Measurements from ENCODE around the gene GPC5.

The GPC5 gene

DNA sequence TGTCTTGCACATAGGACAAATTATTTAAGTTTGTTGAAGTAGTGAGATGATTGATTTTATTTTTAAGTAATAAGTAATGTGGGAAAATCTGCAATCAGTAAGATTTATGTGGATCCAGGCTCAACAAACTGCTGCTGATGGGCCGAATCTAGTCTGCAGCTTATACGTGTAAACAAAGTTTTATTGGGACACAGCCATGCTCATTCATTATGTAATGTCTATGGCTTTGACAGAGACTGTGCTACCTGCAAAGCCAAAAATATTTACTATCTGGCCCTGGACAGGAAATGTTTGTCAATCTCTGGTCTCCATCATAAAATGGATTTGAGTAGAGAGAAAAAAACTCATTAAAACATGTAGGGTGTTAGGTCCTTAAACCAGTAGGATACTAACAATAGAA is 728.0 kb downstream of the GPC5 start (continued):
- TF ChIP-seq, protein P1, sequence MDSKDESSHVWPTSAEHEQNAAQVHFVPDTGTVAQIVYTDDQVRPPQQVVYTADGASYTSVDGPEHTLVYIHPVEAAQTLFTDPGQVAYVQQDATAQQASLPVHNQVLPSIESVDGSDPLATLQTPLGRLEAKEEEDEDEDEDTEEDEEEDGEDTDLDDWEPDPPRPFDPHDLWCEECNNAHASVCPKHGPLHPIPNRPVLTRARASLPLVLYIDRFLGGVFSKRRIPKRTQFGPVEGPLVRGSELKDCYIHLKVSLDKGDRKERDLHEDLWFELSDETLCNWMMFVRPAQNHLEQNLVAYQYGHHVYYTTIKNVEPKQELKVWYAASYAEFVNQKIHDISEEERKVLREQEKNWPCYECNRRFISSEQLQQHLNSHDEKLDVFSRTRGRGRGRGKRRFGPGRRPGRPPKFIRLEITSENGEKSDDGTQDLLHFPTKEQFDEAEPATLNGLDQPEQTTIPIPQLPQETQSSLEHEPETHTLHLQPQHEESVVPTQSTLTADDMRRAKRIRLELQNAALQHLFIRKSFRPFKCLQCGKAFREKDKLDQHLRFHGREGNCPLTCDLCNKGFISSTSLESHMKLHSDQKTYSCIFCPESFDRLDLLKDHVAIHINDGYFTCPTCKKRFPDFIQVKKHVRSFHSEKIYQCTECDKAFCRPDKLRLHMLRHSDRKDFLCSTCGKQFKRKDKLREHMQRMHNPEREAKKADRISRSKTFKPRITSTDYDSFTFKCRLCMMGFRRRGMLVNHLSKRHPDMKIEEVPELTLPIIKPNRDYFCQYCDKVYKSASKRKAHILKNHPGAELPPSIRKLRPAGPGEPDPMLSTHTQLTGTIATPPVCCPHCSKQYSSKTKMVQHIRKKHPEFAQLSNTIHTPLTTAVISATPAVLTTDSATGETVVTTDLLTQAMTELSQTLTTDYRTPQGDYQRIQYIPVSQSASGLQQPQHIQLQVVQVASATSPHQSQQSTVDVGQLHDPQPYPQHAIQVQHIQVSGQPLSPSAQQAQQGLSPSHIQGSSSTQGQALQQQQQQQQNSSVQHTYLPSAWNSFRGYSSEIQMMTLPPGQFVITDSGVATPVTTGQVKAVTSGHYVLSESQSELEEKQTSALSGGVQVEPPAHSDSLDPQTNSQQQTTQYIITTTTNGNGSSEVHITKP (tag by site-specific recombination; IDR thresholded peaks at IDR 0.05), result no peak
- TF ChIP-seq, protein P2, sequence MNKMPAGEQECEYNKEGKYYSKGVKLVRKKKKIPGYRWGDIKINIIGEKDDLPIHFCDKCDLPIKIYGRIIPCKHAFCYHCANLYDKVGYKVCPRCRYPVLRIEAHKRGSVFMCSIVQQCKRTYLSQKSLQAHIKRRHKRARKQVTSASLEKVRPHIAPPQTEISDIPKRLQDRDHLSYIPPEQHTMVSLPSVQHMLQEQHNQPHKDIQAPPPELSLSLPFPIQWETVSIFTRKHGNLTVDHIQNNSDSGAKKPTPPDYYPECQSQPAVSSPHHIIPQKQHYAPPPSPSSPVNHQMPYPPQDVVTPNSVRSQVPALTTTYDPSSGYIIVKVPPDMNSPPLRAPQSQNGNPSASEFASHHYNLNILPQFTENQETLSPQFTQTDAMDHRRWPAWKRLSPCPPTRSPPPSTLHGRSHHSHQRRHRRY (tag by site-specific recombination; IDR thresholded peaks at IDR 0.05), result no peak
- TF ChIP-seq MYNN (tag by site-specific recombination; IDR thresholded peaks at IDR 0.05; ENCODE audit: borderline replicate concordance), result no peak
- TF ChIP-seq ZNF529 (tag by site-specific recombination; IDR thresholded peaks at IDR 0.05; ENCODE audit: insufficient replicate concordance), result no peak
- TF ChIP-seq, protein P3, sequence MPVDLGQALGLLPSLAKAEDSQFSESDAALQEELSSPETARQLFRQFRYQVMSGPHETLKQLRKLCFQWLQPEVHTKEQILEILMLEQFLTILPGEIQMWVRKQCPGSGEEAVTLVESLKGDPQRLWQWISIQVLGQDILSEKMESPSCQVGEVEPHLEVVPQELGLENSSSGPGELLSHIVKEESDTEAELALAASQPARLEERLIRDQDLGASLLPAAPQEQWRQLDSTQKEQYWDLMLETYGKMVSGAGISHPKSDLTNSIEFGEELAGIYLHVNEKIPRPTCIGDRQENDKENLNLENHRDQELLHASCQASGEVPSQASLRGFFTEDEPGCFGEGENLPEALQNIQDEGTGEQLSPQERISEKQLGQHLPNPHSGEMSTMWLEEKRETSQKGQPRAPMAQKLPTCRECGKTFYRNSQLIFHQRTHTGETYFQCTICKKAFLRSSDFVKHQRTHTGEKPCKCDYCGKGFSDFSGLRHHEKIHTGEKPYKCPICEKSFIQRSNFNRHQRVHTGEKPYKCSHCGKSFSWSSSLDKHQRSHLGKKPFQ (tag by site-specific recombination; IDR thresholded peaks at IDR 0.05), result no peak
- TF ChIP-seq ZBTB7A (tag by site-specific recombination; IDR thresholded peaks at IDR 0.05; ENCODE audit: low read depth), result no peak
- TF ChIP-seq ZNF391 (tag by site-specific recombination; IDR thresholded peaks at IDR 0.05; ENCODE audit: borderline replicate concordance, low read depth), result no peak
- no peak for TF ChIP-seq SP3 (tag by site-specific recombination; IDR thresholded peaks at IDR 0.05)
- TF ChIP-seq ZNF629 (tag by site-specific recombination; IDR thresholded peaks at IDR 0.05), result no peak
- no peak for TF ChIP-seq ZNF654 (tag by site-specific recombination; IDR thresholded peaks at IDR 0.05; ENCODE audit: low read depth)
- no peak for TF ChIP-seq YY1 (tag by site-specific recombination; IDR thresholded peaks at IDR 0.05)
- no peak for TF ChIP-seq YY2 (tag by site-specific recombination; IDR thresholded peaks at IDR 0.05)

DNA sequence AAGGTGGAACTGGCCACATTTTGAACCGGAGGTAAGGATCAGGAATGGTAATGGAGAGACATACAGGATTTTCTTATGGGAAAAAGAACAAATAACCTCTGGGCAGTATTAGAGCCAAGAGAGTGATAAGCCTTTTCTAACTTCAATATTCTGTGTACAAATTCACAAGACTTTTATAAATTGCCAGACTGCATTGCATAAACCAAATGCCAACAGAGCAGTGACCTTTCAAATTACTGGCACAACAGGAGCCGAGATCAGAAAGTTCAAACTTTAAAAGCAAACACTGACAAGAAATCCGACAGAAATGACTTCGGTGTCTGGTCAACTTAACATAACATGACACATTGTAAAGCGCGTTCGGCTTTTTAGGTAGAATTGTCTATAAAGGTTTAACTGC is 737.1 kb downstream of the GPC5 start:
- no peak overlapping the region for H3K4me3 ChIP-seq (ENCODE audit: low read depth, low read length)
- no peaks in the 10 kb centered on the region for H3K4me1 ChIP-seq (ENCODE audit: control insufficient read depth, insufficient read depth, low read length)
- H3K36me3 ChIP-seq (ENCODE audit: control insufficient read depth in 2 of 2, insufficient read depth in 1 of 2, low read length in 2 of 2), result no peaks in the 10 kb centered on the region
- no peak overlapping the region for H3K27ac ChIP-seq (ENCODE audit: extremely low read depth, low read depth, low read length)
- POLR2A ChIA-PET, result no interaction called here
- CTCF ChIA-PET, result no interaction called here
- TF ChIP-seq ZFHX2 (tag by site-specific recombination; conservative IDR thresholded peaks at IDR 0.05) (no peak), ZXDB (tag by site-specific recombination; IDR thresholded peaks at IDR 0.05) (no peak), ZSCAN16 (tag by site-specific recombination; IDR thresholded peaks at IDR 0.05) (no peak), ZNF510 (tag by site-specific recombination; IDR thresholded peaks at IDR 0.05; ENCODE audit: insufficient replicate concordance) (no peak), ZNF677 (tag by site-specific recombination; IDR thresholded peaks at IDR 0.05) (no peak), ZSCAN23 (tag by site-specific recombination; IDR thresholded peaks at IDR 0.05) (no peak), ZNF555 (tag by site-specific recombination; conservative IDR thresholded peaks at IDR 0.05) (no peak), ZNF112 (tag by site-specific recombination; IDR thresholded peaks at IDR 0.05) (no peak), ZNF791 (tag by site-specific recombination; IDR thresholded peaks at IDR 0.05) (no peak)
- TF ChIP-seq, protein P4, sequence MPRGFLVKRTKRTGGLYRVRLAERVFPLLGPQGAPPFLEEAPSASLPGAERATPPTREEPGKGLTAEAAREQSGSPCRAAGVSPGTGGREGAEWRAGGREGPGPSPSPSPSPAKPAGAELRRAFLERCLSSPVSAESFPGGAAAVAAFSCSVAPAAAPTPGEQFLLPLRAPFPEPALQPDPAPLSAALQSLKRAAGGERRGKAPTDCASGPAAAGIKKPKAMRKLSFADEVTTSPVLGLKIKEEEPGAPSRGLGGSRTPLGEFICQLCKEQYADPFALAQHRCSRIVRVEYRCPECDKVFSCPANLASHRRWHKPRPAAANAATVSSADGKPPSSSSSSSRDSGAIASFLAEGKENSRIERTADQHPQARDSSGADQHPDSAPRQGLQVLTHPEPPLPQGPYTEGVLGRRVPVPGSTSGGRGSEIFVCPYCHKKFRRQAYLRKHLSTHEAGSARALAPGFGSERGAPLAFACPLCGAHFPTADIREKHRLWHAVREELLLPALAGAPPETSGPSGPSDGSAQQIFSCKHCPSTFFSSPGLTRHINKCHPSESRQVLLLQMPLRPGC (tag by site-specific recombination; IDR thresholded peaks at IDR 0.05), result no peak
- TF ChIP-seq, protein P5, sequence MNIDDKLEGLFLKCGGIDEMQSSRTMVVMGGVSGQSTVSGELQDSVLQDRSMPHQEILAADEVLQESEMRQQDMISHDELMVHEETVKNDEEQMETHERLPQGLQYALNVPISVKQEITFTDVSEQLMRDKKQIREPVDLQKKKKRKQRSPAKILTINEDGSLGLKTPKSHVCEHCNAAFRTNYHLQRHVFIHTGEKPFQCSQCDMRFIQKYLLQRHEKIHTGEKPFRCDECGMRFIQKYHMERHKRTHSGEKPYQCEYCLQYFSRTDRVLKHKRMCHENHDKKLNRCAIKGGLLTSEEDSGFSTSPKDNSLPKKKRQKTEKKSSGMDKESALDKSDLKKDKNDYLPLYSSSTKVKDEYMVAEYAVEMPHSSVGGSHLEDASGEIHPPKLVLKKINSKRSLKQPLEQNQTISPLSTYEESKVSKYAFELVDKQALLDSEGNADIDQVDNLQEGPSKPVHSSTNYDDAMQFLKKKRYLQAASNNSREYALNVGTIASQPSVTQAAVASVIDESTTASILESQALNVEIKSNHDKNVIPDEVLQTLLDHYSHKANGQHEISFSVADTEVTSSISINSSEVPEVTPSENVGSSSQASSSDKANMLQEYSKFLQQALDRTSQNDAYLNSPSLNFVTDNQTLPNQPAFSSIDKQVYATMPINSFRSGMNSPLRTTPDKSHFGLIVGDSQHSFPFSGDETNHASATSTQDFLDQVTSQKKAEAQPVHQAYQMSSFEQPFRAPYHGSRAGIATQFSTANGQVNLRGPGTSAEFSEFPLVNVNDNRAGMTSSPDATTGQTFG (tag by site-specific recombination; IDR thresholded peaks at IDR 0.05; ENCODE audit: borderline replicate concordance), result no peak
- TF ChIP-seq, protein P6, sequence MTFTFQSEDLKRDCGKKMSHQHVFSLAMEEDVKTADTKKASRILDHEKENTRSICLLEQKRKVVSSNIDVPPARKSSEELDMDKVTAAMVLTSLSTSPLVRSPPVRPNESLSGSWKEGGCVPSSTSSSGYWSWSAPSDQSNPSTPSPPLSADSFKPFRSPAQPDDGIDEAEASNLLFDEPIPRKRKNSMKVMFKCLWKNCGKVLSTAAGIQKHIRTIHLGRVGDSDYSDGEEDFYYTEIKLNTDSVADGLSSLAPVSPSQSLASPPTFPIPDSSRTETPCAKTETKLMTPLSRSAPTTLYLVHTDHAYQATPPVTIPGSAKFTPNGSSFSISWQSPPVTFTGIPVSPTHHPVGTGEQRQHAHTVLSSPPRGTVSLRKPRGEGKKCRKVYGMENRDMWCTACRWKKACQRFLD (tag by site-specific recombination; IDR thresholded peaks at IDR 0.05), result no peak
- H3K9me3 ChIP-seq (ENCODE audit: control insufficient read depth, insufficient read depth, low read depth, low read length), result no peaks in the 10 kb centered on the region

Measured in HEK293 (cell line).